Activated naive CD8-positive, alpha-beta T cell treated with anti-CD3 and anti-CD28 coated beads, Interleukin-2, amount 10 ng/mL, durations not matched to agents 7 days and 5 days (primary cell): ENCODE data around the gene ACER1. TPM values are rescaled to one million over a fixed set of nuclear protein-coding genes. Genes with fewer than 3 reads are reported as not detected.
"Not testable (repeated sequence)": the region's sequence is repeated elsewhere in the genome, so short reads cannot be mapped to it uniquely, and the experiment has no call there.

Experiments used
- ATAC-seq: fragments of 150-1000 bp; cut with Tn5 transposase; one replicate; pipeline ENCODE4 v1.10.0; 2021; ENCODE audit warnings: low read depth, moderate library complexity
- POLR2A ChIA-PET: fragments of 350-600 bp; sonication (Branson Sonifier 250); formaldehyde crosslinking; loops from one replicate; lab custom pipeline; 2021; ENCODE audit warnings: antibody characterized with exemption; lab: Charles Lee
- DNase-seq: peaks from one replicate; pipeline ENCODE4 v3.0.0; 2021
- H3K27ac Mint-ChIP-seq: one replicate; pipeline ENCODE4 v1.8.0; 2022; ENCODE audit warnings: mild to moderate bottlenecking, mixed read lengths
- H3K27me3 Mint-ChIP-seq: one replicate; pipeline ENCODE4 v1.8.0; 2022; ENCODE audit warnings: mild to moderate bottlenecking, moderate library complexity, mixed read lengths
- H3K36me3 Mint-ChIP-seq: one replicate; pipeline ENCODE4 v1.8.0; 2021; ENCODE audit warnings: mild to moderate bottlenecking, mixed read lengths
- H3K4me1 Mint-ChIP-seq: one replicate; pipeline ENCODE4 v1.8.0; 2021; ENCODE audit warnings: mixed read lengths
- H3K4me3 Mint-ChIP-seq: one replicate; pipeline ENCODE4 v1.8.0; 2022; ENCODE audit warnings: mild to moderate bottlenecking, moderate library complexity, mixed read lengths
- H3K9me3 Mint-ChIP-seq: one replicate; pipeline ENCODE4 v1.8.0; 2021; ENCODE audit warnings: mixed read lengths
- total RNA-seq, 2 experiments: library from RNA; stranded (reverse); gene quantifications; one replicate each; pipeline ENCODE4 v1.2.3, GENCODE V29; 2021

ACER1 gene
- total RNA-seq, 2 experiments from 2014 or later: 0.54 to 0.55 TPM

DNA sequence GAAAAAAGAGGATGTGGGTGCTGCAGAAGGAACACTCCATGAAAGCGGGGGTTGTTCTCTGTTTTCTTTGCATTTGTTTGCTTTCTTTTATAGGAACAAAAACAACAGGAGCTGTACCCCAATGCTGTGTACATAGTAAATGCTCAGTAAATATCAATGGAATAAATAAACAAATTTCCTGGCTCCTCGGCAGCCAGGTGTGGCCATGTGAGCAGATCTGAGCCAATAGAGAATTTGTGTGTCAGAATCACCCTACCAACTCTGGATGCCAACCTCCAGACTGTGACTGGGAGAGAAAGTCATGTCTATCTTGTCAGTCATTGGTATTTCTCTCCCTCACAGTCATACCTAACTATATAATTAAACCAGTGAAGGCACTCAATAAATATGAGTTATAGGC, 17.3 kb upstream of the ACER1 start:
- Mint-ChIP-seq H3K4me1 (no peaks in the 10 kb centered on the region), H3K36me3 (peaks cover 11% of the 10 kb centered on the region), H3K27ac (no peak overlapping the region), H3K9me3 (no peaks in the 10 kb centered on the region), H3K4me3 (no peak overlapping the region), H3K27me3 (no peaks in the 10 kb centered on the region)
- ATAC-seq (no peak), DNase-seq (no peak)
- POLR2A ChIA-PET: no interaction called here

DNA sequence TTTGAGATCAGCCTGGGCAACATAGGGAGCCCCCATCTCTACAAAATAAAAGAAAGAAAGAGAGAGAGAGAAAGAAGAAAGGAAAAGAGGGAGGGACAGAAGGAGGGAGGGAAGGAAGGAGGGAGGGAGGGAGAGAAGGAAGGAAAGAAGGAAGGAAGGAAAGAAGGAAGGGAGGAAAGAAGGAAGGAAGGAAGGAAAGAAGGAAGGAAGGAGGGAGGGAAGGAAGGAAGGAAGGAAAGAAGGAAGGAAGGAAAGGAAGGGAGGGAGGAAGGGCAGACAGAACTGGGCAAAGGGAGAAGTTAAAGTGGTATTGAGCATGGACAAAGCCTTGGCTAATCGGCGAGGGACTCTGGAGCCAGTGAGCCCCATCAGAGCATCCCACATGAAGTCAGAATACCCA, 15.9 kb upstream of the ACER1 start:
- H3K27me3 Mint-ChIP-seq, H3K4me1 Mint-ChIP-seq, H3K4me3 Mint-ChIP-seq, POLR2A ChIA-PET, H3K9me3 Mint-ChIP-seq, DNase-seq, H3K27ac Mint-ChIP-seq, ATAC-seq: not testable (repeated sequence)
- H3K36me3 Mint-ChIP-seq: peaks cover 11% of the 10 kb centered on the region

DNA sequence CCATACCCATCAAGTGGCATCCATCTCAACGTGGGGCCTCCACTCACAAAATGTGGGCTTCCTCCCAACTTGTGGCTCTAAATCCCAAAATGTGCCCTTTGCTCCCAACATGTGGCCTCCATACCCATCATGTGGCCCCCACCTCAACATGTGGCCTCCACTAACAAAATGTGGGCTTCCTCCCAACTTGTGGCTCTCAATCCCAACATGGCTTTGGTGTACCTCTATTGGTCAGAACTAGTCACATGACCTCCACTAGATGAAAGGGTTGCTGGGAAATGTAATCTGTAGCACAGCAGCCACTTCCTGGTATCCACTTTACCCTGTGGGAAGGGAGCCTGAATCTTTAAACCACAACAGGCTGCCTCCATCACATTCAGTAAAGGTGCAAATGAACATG, 10.1 kb upstream of the ACER1 start:
- POLR2A ChIA-PET: no interaction called here

GRCh38 chr19:6340493-6341201, 7.2 kb upstream of the ACER1 start:
- no peaks in the 10 kb centered on the region for H3K27me3 Mint-ChIP-seq
- DNase-seq (no peak), ATAC-seq (no peak)
- H3K9me3 Mint-ChIP-seq: peaks cover 4% of the 10 kb centered on the region
- H3K4me3 Mint-ChIP-seq: no peak overlapping the region
- H3K4me1 Mint-ChIP-seq: peaks cover 6% of the 10 kb centered on the region
- H3K27ac Mint-ChIP-seq: no peak overlapping the region
- POLR2A ChIA-PET: no interaction called here
- peaks cover 16% of the 10 kb centered on the region for H3K36me3 Mint-ChIP-seq

More for the DNA sequence above, 10.1 kb upstream of the ACER1 start:
- Mint-ChIP-seq H3K36me3 (peaks cover 16% of the 10 kb centered on the region), H3K4me3 (no peak overlapping the region), H3K27ac (no peak overlapping the region), H3K4me1 (peaks cover 6% of the 10 kb centered on the region), H3K27me3 (no peaks in the 10 kb centered on the region), H3K9me3 (peaks cover 4% of the 10 kb centered on the region)
- no peak for ATAC-seq
- DNase-seq: no peak

- Mint-ChIP-seq H3K4me3 (no peak overlapping the region), H3K27me3 (no peaks in the 10 kb centered on the region), H3K9me3 (no peaks in the 10 kb centered on the region), H3K4me1 (no peaks in the 10 kb centered on the region), H3K27ac (no peak overlapping the region), H3K36me3 (peaks cover 2% of the 10 kb centered on the region)
- DNase-seq (no peak), ATAC-seq (no peak)
- POLR2A ChIA-PET: interaction anchor here (0.7 kb wide), 1 partner anchor 782 kb away, joined by 3 read pairs; no protein-coding TSS in a partner anchor
Measured at GRCh38 chr19:6334490-6335285, 1.3 kb upstream of the ACER1 start.

DNA sequence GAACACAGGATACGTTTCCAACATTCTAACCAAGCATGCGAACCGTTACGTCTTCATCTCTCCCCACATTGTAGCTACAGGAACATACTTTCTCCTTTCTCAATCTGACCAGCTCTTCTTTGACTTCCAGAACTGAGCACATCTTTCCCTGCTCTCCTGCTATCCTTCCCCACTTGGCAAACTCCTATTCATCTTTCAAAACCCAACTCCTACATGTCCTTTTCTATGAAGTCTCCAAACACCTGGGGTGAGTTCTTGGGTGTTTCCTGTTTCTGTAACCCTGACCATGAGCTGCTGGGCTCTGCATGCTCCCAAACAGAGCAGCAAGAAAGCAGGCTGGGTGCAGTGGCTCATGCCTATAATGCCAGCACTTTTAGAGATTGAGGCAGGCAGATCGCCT, 6.6 kb downstream of the ACER1 start:
- H3K27me3 Mint-ChIP-seq: no peaks in the 10 kb centered on the region
- POLR2A ChIA-PET: no interaction called here
- DNase-seq: no peak
- ATAC-seq: no peak
- no peak overlapping the region for H3K27ac Mint-ChIP-seq
- no peaks in the 10 kb centered on the region for H3K4me1 Mint-ChIP-seq
- peaks cover 1% of the 10 kb centered on the region for H3K36me3 Mint-ChIP-seq
- H3K4me3 Mint-ChIP-seq: no peak overlapping the region
- peaks cover 2% of the 10 kb centered on the region for H3K9me3 Mint-ChIP-seq

GRCh38 chr19:6325614-6326013, 7.8 kb downstream of the ACER1 start:
- ATAC-seq (no peak), DNase-seq (no peak)
- H3K9me3 Mint-ChIP-seq: peaks cover 2% of the 10 kb centered on the region
- no peak overlapping the region for H3K4me3 Mint-ChIP-seq
- POLR2A ChIA-PET: interaction anchor here (0.6 to 0.7 kb wide), 2 partner anchors 31 to 855 kb away, joined by 5 read pairs; no protein-coding TSS in a partner anchor
- H3K36me3 Mint-ChIP-seq: peaks cover 1% of the 10 kb centered on the region
- H3K4me1 Mint-ChIP-seq: no peaks in the 10 kb centered on the region
- no peak overlapping the region for H3K27ac Mint-ChIP-seq
- H3K27me3 Mint-ChIP-seq: no peaks in the 10 kb centered on the region

- no peaks in the 10 kb centered on the region for H3K27me3 Mint-ChIP-seq
- H3K36me3 Mint-ChIP-seq: peaks cover 1% of the 10 kb centered on the region
- DNase-seq (no peak), ATAC-seq (no peak)
- H3K4me3 Mint-ChIP-seq: no peak overlapping the region
- POLR2A ChIA-PET: no interaction called here
- H3K9me3 Mint-ChIP-seq: peaks cover 2% of the 10 kb centered on the region
- no peak overlapping the region for H3K27ac Mint-ChIP-seq
- H3K4me1 Mint-ChIP-seq: no peaks in the 10 kb centered on the region
Measured at GRCh38 chr19:6324757-6325156, 8.7 kb downstream of the ACER1 start.

DNA sequence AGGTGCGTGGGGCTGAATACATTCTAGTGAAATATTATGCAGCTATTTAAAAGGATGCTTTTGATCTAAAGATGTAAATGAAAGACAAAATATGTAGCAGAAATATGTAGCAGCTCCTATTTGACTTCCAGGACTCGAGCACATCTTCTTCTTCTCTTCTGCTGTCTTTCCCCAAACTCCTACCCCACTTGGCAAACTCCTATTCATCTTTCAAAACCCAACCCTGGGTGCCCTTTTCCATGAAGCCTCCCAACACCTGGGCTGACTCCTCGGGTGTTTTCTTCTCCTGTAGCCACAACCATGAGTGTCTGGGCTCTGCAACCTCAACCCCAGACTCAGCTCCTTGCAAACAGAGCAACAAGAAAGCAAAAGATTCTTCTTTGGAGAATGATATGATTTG, 11.1 kb downstream of the ACER1 start:
- Mint-ChIP-seq H3K27me3 (no peaks in the 10 kb centered on the region), H3K4me1 (no peaks in the 10 kb centered on the region), H3K9me3 (peaks cover 2% of the 10 kb centered on the region), H3K27ac (no peak overlapping the region), H3K36me3 (peaks cover 1% of the 10 kb centered on the region), H3K4me3 (no peak overlapping the region)
- no peak for ATAC-seq
- POLR2A ChIA-PET: interaction anchor here (0.5 kb wide), 1 partner anchor 132 kb away, joined by 3 read pairs; no protein-coding TSS in a partner anchor
- no peak for DNase-seq

DNA sequence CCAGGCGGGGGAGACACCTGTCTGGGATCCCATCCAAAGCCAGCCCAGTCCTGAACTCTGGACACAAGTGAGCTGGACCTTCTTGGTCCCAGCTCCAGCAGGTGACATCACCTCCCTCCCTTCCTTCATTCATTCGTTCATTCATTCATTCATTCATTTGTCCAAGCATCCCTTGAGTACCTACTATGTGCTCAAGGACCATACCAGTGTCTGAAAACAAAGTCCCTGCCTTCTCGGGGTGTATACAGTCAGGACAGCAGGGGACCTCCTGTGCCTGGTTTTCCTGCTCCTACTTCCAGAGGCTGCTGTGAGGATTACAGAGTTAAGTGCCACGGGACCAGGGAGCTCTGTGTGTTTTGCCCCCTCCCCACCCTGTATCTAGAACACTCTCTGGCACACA, 14.0 kb downstream of the ACER1 start:
- ATAC-seq: no peak
- POLR2A ChIA-PET: no interaction called here
- H3K9me3 Mint-ChIP-seq: peaks cover 2% of the 10 kb centered on the region
- no peak overlapping the region for H3K27ac Mint-ChIP-seq
- no peaks in the 10 kb centered on the region for H3K4me1 Mint-ChIP-seq
- H3K4me3 Mint-ChIP-seq: no peak overlapping the region
- DNase-seq: no peak
- no peaks in the 10 kb centered on the region for H3K27me3 Mint-ChIP-seq
- H3K36me3 Mint-ChIP-seq: peaks cover 1% of the 10 kb centered on the region

- Mint-ChIP-seq H3K9me3 (peaks cover 2% of the 10 kb centered on the region), H3K4me1 (no peaks in the 10 kb centered on the region), H3K36me3 (peaks cover 1% of the 10 kb centered on the region), H3K27ac (no peak overlapping the region), H3K4me3 (no peak overlapping the region), H3K27me3 (no peaks in the 10 kb centered on the region)
- ATAC-seq (no peak), DNase-seq (no peak)
- POLR2A ChIA-PET: no interaction called here
Measured at GRCh38 chr19:6318772-6319171, 14.6 kb downstream of the ACER1 start.

DNA sequence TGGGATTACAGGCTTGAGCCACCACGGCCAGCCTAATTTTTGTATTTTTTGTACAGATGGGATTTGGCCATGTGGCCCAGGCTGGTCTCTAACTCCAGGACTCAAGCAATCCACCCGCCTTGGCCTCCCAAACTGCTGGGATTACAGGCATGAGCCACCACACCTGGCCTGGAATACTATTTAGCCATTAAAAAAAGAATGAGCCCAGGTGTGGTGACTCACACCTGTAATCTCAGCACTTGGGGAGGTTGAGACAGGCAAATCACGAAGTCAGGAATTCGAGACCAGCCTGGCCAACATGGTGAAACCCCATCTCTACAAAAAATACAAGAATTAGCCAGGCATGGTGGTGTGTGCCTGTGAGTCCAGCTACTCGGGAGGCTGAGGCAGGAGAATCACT, 17.8 kb downstream of the ACER1 start:
- not testable (repeated sequence) for H3K27ac Mint-ChIP-seq, ATAC-seq, H3K27me3 Mint-ChIP-seq, H3K4me1 Mint-ChIP-seq, H3K4me3 Mint-ChIP-seq, DNase-seq, H3K9me3 Mint-ChIP-seq, H3K36me3 Mint-ChIP-seq
- POLR2A ChIA-PET: interaction anchor here (0.6 kb wide), 1 partner anchor 189 kb away, joined by 4 read pairs; no protein-coding TSS in a partner anchor

DNA sequence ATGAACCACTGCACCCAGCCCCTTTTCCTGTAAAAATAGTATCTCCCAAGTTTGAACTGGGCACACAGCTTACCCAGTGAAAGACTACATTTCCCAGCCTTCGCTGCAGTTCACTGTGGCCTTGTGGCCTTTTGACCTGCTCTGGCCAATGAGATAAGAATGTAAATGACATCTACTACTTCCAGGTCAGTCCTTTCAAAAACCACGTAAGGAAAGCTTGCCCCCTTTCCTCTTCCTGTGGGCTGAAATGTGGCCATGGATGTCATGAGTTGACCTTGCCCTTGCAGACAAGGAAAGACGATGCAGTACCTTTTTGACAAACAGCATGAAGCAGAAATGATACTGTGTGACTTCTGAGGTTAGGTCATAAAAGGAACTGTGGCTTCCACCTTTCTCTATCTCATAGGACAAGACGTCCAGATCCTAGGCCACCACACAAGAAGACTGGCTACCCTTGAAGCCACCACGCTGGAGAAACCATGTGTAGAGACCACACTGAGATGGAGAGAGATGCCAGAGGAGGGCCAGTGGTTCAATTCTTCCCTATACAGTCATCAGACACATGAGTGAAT, 19.9 kb downstream of the ACER1 start:
- H3K27ac Mint-ChIP-seq: no peak overlapping the region
- H3K4me3 Mint-ChIP-seq: no peak overlapping the region

More for the DNA sequence above, 19.9 kb downstream of the ACER1 start:
- H3K4me1 Mint-ChIP-seq: no peaks in the 10 kb centered on the region
- peaks cover 5% of the 10 kb centered on the region for H3K9me3 Mint-ChIP-seq
- no peaks in the 10 kb centered on the region for H3K27me3 Mint-ChIP-seq
- ATAC-seq (no peak), DNase-seq (no peak)
- peaks cover 1% of the 10 kb centered on the region for H3K36me3 Mint-ChIP-seq
- POLR2A ChIA-PET: no interaction called here
